Heart left ventricle (tissue), 16 donors: ENCODE results near the gene CDH13. TPM values are rescaled to one million over a fixed set of nuclear protein-coding genes. Genes with fewer than 3 reads are reported as not detected.

ENCODE experiments used
- ATAC-seq, 4 donors: fragments of 200-7000 bp; cut with Tn5 transposase; one replicate each; pipeline ENCODE4 v1.9.1; 2020 to 2022; ENCODE audit warnings: moderate library complexity in 4 of 4, mild to moderate bottlenecking in 3 of 4, moderate number of reproducible peaks in 1 of 4
- DNase-seq, 5 donors: peaks; one replicate each; pipeline ENCODE4 v3.0.0-alpha.2; 2020
- H3K27ac ChIP-seq, 12 donors: fragments of 200-600 bp; sonication (generic) in 4 of 12; one replicate each; pipeline versions ENCODE4 v1.5.0 to v1.8.0; 2016 to 2022; ENCODE audit warnings: mild to moderate bottlenecking in 2 of 12
- H3K27me3 ChIP-seq, 9 donors: fragments of 200-600 bp; sonication (generic) in 2 of 9; one replicate each; pipeline versions ENCODE4 v1.5.1 to v1.8.0; 2016 to 2022; ENCODE audit warnings: mild to moderate bottlenecking in 3 of 9
- H3K36me3 ChIP-seq, 9 donors: fragments of 200-600 bp; sonication (generic) in 2 of 9; one replicate each; pipeline versions ENCODE4 v1.5.0 to v1.8.0; 2018 to 2022; ENCODE audit warnings: mild to moderate bottlenecking in 2 of 9
- H3K4me1 ChIP-seq, 12 donors: fragments of 200-600 bp; sonication (generic) in 4 of 12; one replicate each; pipeline versions ENCODE4 v1.5.0 to v1.8.0; 2016 to 2022; ENCODE audit warnings: mild to moderate bottlenecking in 3 of 12
- H3K4me3 ChIP-seq, 12 donors: fragments of 200-600 bp; sonication (generic) in 4 of 12; one replicate each; pipeline versions ENCODE4 v1.5.0 to v1.8.0; 2017 to 2022; ENCODE audit warnings: mild to moderate bottlenecking in 9 of 12, moderate library complexity in 4 of 12
- H3K9me3 ChIP-seq, 12 donors: fragments of 200-600 bp; sonication (generic) in 4 of 12; one replicate each; pipeline versions ENCODE4 v1.5.0 to v1.8.0; 2016 to 2022; ENCODE audit warnings: mild to moderate bottlenecking in 1 of 12
- CTCF ChIP-seq, 12 donors: fragments of 200-600 bp; sonication (generic) in 4 of 12; IDR thresholded peaks; one replicate each; pipeline versions ENCODE4 v1.5.0 to v1.8.0; 2018 to 2022; ENCODE audit warnings: antibody characterized with exemption in 12 of 12, mild to moderate bottlenecking in 5 of 12
- POLR2A ChIP-seq, 2 donors: fragments of 450-650 bp; IDR thresholded peaks; one replicate each; pipeline ENCODE4 v1.6.1; 2017; ENCODE audit warnings: antibody characterized with exemption in 2 of 2, mild to moderate bottlenecking in 2 of 2, moderate library complexity in 2 of 2
- WGBS, 4 donors: extraction: QIAGEN DNeasy Blood & Tissue Kit in 2 of 4; methylation state at CpG; one replicate each; pipeline versions ENCODE4 v1.1.5 to v1.1.7; 2013 to 2018; 5-methylcytosine and 5-hydroxymethylcytosine counted together
- intact Hi-C, 10 donors: fragments of 100-400 bp; cut with DNase I; formaldehyde crosslinking; loops; one replicate each; pipeline versions ENCODE4 v1.11.1 to v1.14.2; 2022
- polyA plus RNA-seq, 2 donors: library from polyadenylated mRNA; stranded (reverse); fragments of 200-250 nt; gene quantifications; one replicate each; pipeline ENCODE4 v1.2.3, GENCODE V29; 2013
- total RNA-seq, 9 donors: library from RNA; depleted of rRNA in 2 of 9; stranded (reverse); fragments of >200 nt in 2 of 9; fragmentation: NEBNext Ultra II Directional in 3 of 9; extraction: Animal tissue kit (Norgen Biotek cat#: 25700) in 3 of 9; gene quantifications; one replicate each; pipeline versions ENCODE4 v1.1.0 to v1.2.4, GENCODE V29; 2016 to 2023
- donor health status: ischemic (EF 13 %, LVEDD 7.1; RV severe dilation, severe dysfunction).
- donor health status: healthy with polysubstance abuse.
- donor health status: DM: no; HTN: yes; CAD: no.
- donor health status: DM: no; HTN: no; CAD: no.
- donor health status: ischemic (EF 25% LVEDD 6.9; RV normal size, moderate dysfunction).
- donor health status: ischemic (EF 25% LVEDD 5.7; RV mildly dilated, moderate dysfunction).
- donor health status: healthy.
- donor health status: DM: yes; HTN: yes; CAD: no.
- donor health status: ischemic (EF 35%, LVEDD 5.7; RV mildly dilated, moderate dysfunction).
- donor health status: nonischemic (EF 11% LVEDD 7.7; RV severe dilation, severe dysfunction).
- donor health status: DM: yes; HTN: yes; CAD: no.
- donor health status: PGD.
- donor health status: ischemic (EF 29% LVEDD 5.4; RV normal size, mild dysfunction).
- donor health status: nonischemic (EF 23%, LVEDD 6.1; RV moderate dilation, normal function).

The CDH13 gene
- total and polyA plus RNA-seq, 11 donors, result 15.0 to 172 (median 137) TPM

GRCh38 chr16:83085660-83086059 lies 458.9 kb downstream of the CDH13 start:
- Histone ChIP-seq H3K4me1 (no peaks in the 10 kb centered on the region), H3K9me3 (peaks cover 0 to 11% (median 0%) of the 10 kb centered on the region in 12 donors), H3K36me3 (no peaks in the 10 kb centered on the region), H3K27me3 (no peaks in the 10 kb centered on the region), H3K27ac (no peak overlapping the region), H3K4me3 (no peak overlapping the region)
- intact Hi-C loops, result no loop called here
- TF ChIP-seq POLR2A (IDR thresholded peaks at IDR 0.05) (no peak), CTCF (IDR thresholded peaks at IDR 0.05) (no peak)
- no peak for ATAC-seq
- 61 to 82% (median 67%) methylated on average over 3 of the region's 3 CpGs for WGBS, 4 donors
- DNase-seq, result no peak

GRCh38 chr16:83095941-83096692 lies 469.3 kb downstream of the CDH13 start:
- TF ChIP-seq POLR2A (IDR thresholded peaks at IDR 0.05), result no peak
- no peak for TF ChIP-seq CTCF (IDR thresholded peaks at IDR 0.05)
- H3K4me3 ChIP-seq, result no peak overlapping the region
- no peaks in the 10 kb centered on the region for H3K36me3 ChIP-seq
- H3K9me3 ChIP-seq, result peaks cover 0 to 23% (median 14%) of the 10 kb centered on the region in 12 donors
- no peaks in the 10 kb centered on the region for H3K27me3 ChIP-seq
- no peak overlapping the region for H3K27ac ChIP-seq
- DNase-seq (no peak), ATAC-seq (no peak)
- WGBS, 4 donors, result 74 to 81% (median 77%) methylated on average over 10 of the region's 10 CpGs
- H3K4me1 ChIP-seq, result no peaks in the 10 kb centered on the region
- intact Hi-C loops, result no loop called here

- TF ChIP-seq POLR2A (IDR thresholded peaks at IDR 0.05) (no peak), CTCF (IDR thresholded peaks at IDR 0.05) (no peak)
- DNase-seq (no peak), ATAC-seq (no peak)
- Histone ChIP-seq H3K4me3 (no peak overlapping the region), H3K4me1 (no peaks in the 10 kb centered on the region), H3K9me3 (peaks cover 0 to 29% (median 14%) of the 10 kb centered on the region in 12 donors), H3K27ac (no peak overlapping the region), H3K36me3 (no peaks in the 10 kb centered on the region), H3K27me3 (no peaks in the 10 kb centered on the region)
- WGBS, 4 donors, result 94 to 98% (median 97%) methylated on average over 3 of the region's 3 CpGs
- intact Hi-C loops, result no loop called here
Observed at GRCh38 chr16:83098536-83098935, 471.8 kb downstream of the CDH13 start.

- Histone ChIP-seq H3K4me1 (no peaks in the 10 kb centered on the region), H3K9me3 (peaks cover 0 to 29% (median 14%) of the 10 kb centered on the region in 12 donors), H3K4me3 (no peak overlapping the region), H3K27ac (no peak overlapping the region), H3K36me3 (no peaks in the 10 kb centered on the region), H3K27me3 (no peaks in the 10 kb centered on the region)
- ATAC-seq (no peak), DNase-seq (no peak)
- intact Hi-C loops, result no loop called here
- TF ChIP-seq CTCF (IDR thresholded peaks at IDR 0.05) (no peak), POLR2A (IDR thresholded peaks at IDR 0.05) (no peak)
- WGBS, 4 donors, result 90 to 95% (median 93%) methylated on average over 2 of the region's 2 CpGs
Observed at GRCh38 chr16:83100679-83101078, 473.9 kb downstream of the CDH13 start.
